Keratinocyte (primary cell): ENCODE measurements around the gene FRAS1. TPM values are rescaled to one million over a fixed set of nuclear protein-coding genes. Genes with fewer than 3 reads are reported as not detected.

Source experiments
- DNase-seq: peaks from one replicate; pipeline ENCODE4 v3.0.0-alpha.2; 2011; ENCODE audit warnings: low read depth, missing footprints, low spot score
- FAIRE-seq: peaks from 2 replicates; lab custom pipeline; 2011; peaks lifted over from hg19 to GRCh38; lab: Jason Lieb, UNC
- H2AFZ ChIP-seq: 2 replicates; pipeline ENCODE4 v1.6.0; 2012; ENCODE audit warnings: low read length, control low read depth, inconsistent platforms; ENCODE audit not compliant: control insufficient read depth
- H3K27ac ChIP-seq: 2 replicates; pipeline ENCODE4 v1.5.1; 2011; ENCODE audit warnings: low read length; ENCODE audit not compliant: control insufficient read depth, insufficient read depth
- H3K27me3 ChIP-seq: 3 replicates; pipeline ENCODE4 v1.6.0; 2011; ENCODE audit warnings: low read length; ENCODE audit not compliant: control insufficient read depth, insufficient read depth; ENCODE audit errors: extremely low read depth
- H3K36me3 ChIP-seq, 2 experiments: 2 replicates in 1 of 2; 3 replicates in 1 of 2; pipeline ENCODE4 v1.5.1; 2011; ENCODE audit warnings: low read length in 2 of 2, mild to moderate bottlenecking in 1 of 2; ENCODE audit not compliant: control insufficient read depth in 2 of 2, insufficient read depth in 2 of 2; ENCODE audit errors: extremely low read depth in 1 of 2
- H3K4me1 ChIP-seq: 3 replicates; pipeline ENCODE4 v1.5.1; 2011; ENCODE audit warnings: low read length; ENCODE audit not compliant: control insufficient read depth, insufficient read depth; ENCODE audit errors: extremely low read depth
- H3K4me2 ChIP-seq: 3 replicates; pipeline ENCODE4 v1.6.0; 2011; ENCODE audit warnings: low read depth, low read length; ENCODE audit not compliant: control insufficient read depth, insufficient read depth; ENCODE audit errors: extremely low read depth
- H3K4me3 ChIP-seq, 3 experiments: fragments of 200-600 bp in 1 of 3; sonication (generic) in 1 of 3; 2 replicates in 2 of 3; 3 replicates in 1 of 3; pipeline ENCODE4 v1.5.1; 2011 to 2016; ENCODE audit warnings: low read length in 3 of 3, mild to moderate bottlenecking in 3 of 3, control low read depth in 2 of 3, inconsistent platforms in 1 of 3, low read depth in 1 of 3, mixed read lengths in 1 of 3, mixed run types in 1 of 3, moderate library complexity in 1 of 3; ENCODE audit not compliant: control insufficient read depth in 2 of 3, insufficient read depth in 2 of 3; ENCODE audit errors: extremely low read depth in 1 of 3
- H3K79me2 ChIP-seq: 2 replicates; pipeline ENCODE4 v1.6.0; 2012; ENCODE audit warnings: low read length; ENCODE audit not compliant: control insufficient read depth, insufficient read depth
- H3K9ac ChIP-seq: 3 replicates; pipeline ENCODE4 v1.6.0; 2011; ENCODE audit warnings: low read length; ENCODE audit not compliant: control insufficient read depth, insufficient read depth; ENCODE audit errors: extremely low read depth
- H3K9me1 ChIP-seq: 3 replicates; pipeline ENCODE4 v1.6.0; 2011; ENCODE audit warnings: low read length; ENCODE audit not compliant: control insufficient read depth, insufficient read depth; ENCODE audit errors: extremely low read depth
- H3K9me3 ChIP-seq: 2 replicates; pipeline ENCODE4 v1.5.1; 2012; ENCODE audit warnings: low read depth, low read length; ENCODE audit not compliant: control insufficient read depth
- H4K20me1 ChIP-seq: 3 replicates; pipeline ENCODE4 v1.6.0; 2011; ENCODE audit warnings: low read length; ENCODE audit not compliant: control insufficient read depth, insufficient read depth; ENCODE audit errors: extremely low read depth
- CTCF ChIP-seq, 3 experiments: IDR thresholded peaks in 1 of 3; conservative IDR thresholded peaks in 1 of 3; optimal IDR thresholded peaks in 1 of 3; 2 replicates in 2 of 3; 3 replicates in 1 of 3; pipeline versions ENCODE3 to v1.5.1; 2011; ENCODE audit warnings: low read length in 3 of 3, mild to moderate bottlenecking in 3 of 3, moderate library complexity in 2 of 3, control low read depth in 1 of 3, inconsistent platforms in 1 of 3; ENCODE audit not compliant: insufficient read depth in 2 of 3; ENCODE audit errors: extremely low read depth in 1 of 3
- EZH2 ChIP-seq: IDR thresholded peaks from one replicate; pipeline ENCODE4 v1.6.1; 2012; ENCODE audit warnings: inconsistent platforms, mild to moderate bottlenecking, low read length, moderate library complexity
- dilution Hi-C: fragments of 300-500 bp; cut with MboI; formaldehyde crosslinking; loops from one replicate; pipeline ENCODE4 v1.7.0; 2020; ENCODE audit warnings: low sequenced_read_pairs; ENCODE audit not compliant: extremely low pct_ligation_motif_present
- polyA plus RNA-seq, 5 experiments: library from polyadenylated mRNA; depleted of rRNA in 3 of 5; stranded (reverse) in 3 of 5; stranded (forward) in 1 of 5; unstranded in 1 of 5; fragments of >200 nt; gene quantifications; 1 replicate in 1 of 5; 2 replicates in 3 of 5; 3 replicates in 1 of 5; pipeline versions ENCODE4 v1.2.1 to v1.2.3, GENCODE V29; 2011 to 2012; ENCODE audit warnings: missing spikeins in 2 of 5, low read depth in 1 of 5, low replicate concordance in 1 of 5

The FRAS1 gene
- polyA plus RNA-seq, 1 donor (not counting 4 experiments of a cell fraction or from before 2014, with no cell fraction given) = 3.5 TPM

- H3K4me3 ChIP-seq = no peak overlapping the region
- FAIRE-seq = no peak
- no peaks in the 10 kb centered on the region for H3K9me1 ChIP-seq
- no peak overlapping the region for H3K4me2 ChIP-seq
- TF ChIP-seq CTCF (optimal IDR thresholded peaks at IDR 0.05 in 1 of 3, IDR thresholded peaks at IDR 0.05 in 1 of 3, conservative IDR thresholded peaks at IDR 0.05 in 1 of 3; ENCODE audit: extremely low read depth in 1 of 3, insufficient read depth in 2 of 3, low read length in 3 of 3) (no peak), EZH2 (no peak)
- no peaks in the 10 kb centered on the region for H3K79me2 ChIP-seq
- H3K27me3 ChIP-seq = no peaks in the 10 kb centered on the region
- H3K9me3 ChIP-seq = no peaks in the 10 kb centered on the region
- dilution Hi-C loops = no loop called here
- DNase-seq = no peak
- no peaks in the 10 kb centered on the region for H4K20me1 ChIP-seq
- no peaks in the 10 kb centered on the region for H3K4me1 ChIP-seq
- no peak overlapping the region for H3K9ac ChIP-seq
- H3K36me3 ChIP-seq = no peaks in the 10 kb centered on the region
- H3K27ac ChIP-seq = no peak overlapping the region
- H2AFZ ChIP-seq = no peak overlapping the region
Observed at GRCh38 chr4:78214078-78214477, 157.0 kb downstream of the FRAS1 start.

GRCh38 chr4:78217557-78217956 is 160.4 kb downstream of the FRAS1 start:
- DNase-seq = no peak
- Histone ChIP-seq H2AFZ (no peak overlapping the region), H4K20me1 (no peaks in the 10 kb centered on the region), H3K9me3 (no peaks in the 10 kb centered on the region), H3K36me3 (no peaks in the 10 kb centered on the region), H3K79me2 (no peaks in the 10 kb centered on the region), H3K4me2 (no peak overlapping the region), H3K27me3 (no peaks in the 10 kb centered on the region), H3K4me1 (peaks cover 10% of the 10 kb centered on the region), H3K27ac (no peak overlapping the region), H3K9me1 (no peaks in the 10 kb centered on the region), H3K9ac (no peak overlapping the region), H3K4me3 (no peak overlapping the region)
- TF ChIP-seq CTCF (optimal IDR thresholded peaks at IDR 0.05 in 1 of 3, IDR thresholded peaks at IDR 0.05 in 1 of 3, conservative IDR thresholded peaks at IDR 0.05 in 1 of 3; ENCODE audit: extremely low read depth in 1 of 3, insufficient read depth in 2 of 3, low read length in 3 of 3) (no peak), EZH2 (no peak)
- no peak for FAIRE-seq
- dilution Hi-C loops = no loop called here
